Measurements from ENCODE around the gene CDKL1.

- TF ChIP-seq POLR2AphosphoS5 (IDR thresholded peaks at IDR 0.05; ENCODE audit: low read depth, low read length) = no peak
- no peak for TF ChIP-seq POLR2A (IDR thresholded peaks at IDR 0.05; ENCODE audit: low read depth, low read length)
- no peak for TF ChIP-seq POU2F2 (IDR thresholded peaks at IDR 0.05; ENCODE audit: low read depth, low read length)
- TF ChIP-seq PAX5 (IDR thresholded peaks at IDR 0.05; ENCODE audit: insufficient read depth, low read length, severe bottlenecking) = no peak
- no peak for TF ChIP-seq TAF1 (IDR thresholded peaks at IDR 0.05; ENCODE audit: low read depth, low read length)
Observed at GRCh38 chr14:50334211-50334610, 62.5 kb downstream of the CDKL1 start.

All from GM12891 (cell line).